SW 1271 (cell line): ENCODE measurements around the gene MYOC.
"Not testable (repeated sequence)": the region's sequence is repeated elsewhere in the genome, so short reads cannot be mapped to it uniquely, and the experiment has no call there.

Experiments used
- DNase-seq, 2 experiments: peaks; one replicate each; lab custom pipeline; 2025; lab: John Stamatoyannopoulos, UW

Gene MYOC

DNA sequence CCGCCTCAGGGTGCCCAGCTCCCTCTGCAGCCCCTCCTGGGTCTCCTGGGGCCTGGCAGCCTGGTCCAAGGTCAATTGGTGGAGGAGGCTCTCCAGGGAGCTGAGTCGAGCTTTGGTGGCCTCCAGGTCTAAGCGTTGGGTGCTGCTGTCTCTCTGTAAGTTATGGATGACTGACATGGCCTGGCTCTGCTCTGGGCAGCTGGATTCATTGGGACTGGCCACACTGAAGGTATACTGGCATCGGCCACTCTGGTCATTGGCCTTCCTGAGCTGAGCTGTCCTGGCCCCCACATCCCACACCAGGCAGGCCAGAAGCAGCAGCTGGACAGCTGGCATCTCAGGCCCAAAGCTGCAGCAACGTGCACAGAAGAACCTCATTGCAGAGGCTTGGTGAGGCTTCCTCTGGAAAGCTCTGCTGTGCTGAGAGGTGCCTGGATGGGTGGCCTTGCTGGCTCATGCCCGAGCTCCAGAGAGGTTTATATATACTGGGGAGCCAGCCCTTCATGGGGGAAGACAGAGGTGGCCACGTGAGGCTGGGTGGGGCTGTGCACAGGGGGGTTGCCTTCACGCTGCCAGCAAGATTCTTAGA lies at the start of gene MYOC:
Gene MYOC, minus strand, starts transcription at position 455 of the 589 bp plus-strand sequence. Its CDS starts 77 bp downstream, at position 378.
- DNase-seq: no peak

DNA sequence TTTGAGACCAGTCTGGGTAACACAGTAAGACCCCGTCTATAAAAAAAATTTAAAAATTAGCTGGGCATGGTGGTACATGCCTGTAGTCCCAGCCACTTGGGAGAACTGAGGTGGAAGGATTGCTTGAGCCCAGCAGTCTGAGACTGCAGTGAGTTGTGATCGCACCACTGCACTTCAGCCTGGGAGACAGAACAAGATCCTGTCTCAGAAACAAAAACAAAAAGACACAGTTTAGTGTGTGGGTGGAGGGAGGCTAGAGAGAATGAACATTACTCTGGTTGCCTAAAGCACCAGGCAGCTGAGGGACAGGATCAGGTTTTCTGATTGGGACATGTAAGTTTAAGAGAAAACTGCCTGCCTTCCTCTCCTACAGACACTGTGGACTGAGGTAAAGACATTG lies 47.0 kb upstream of the MYOC start:
- DNase-seq: no peak

DNA sequence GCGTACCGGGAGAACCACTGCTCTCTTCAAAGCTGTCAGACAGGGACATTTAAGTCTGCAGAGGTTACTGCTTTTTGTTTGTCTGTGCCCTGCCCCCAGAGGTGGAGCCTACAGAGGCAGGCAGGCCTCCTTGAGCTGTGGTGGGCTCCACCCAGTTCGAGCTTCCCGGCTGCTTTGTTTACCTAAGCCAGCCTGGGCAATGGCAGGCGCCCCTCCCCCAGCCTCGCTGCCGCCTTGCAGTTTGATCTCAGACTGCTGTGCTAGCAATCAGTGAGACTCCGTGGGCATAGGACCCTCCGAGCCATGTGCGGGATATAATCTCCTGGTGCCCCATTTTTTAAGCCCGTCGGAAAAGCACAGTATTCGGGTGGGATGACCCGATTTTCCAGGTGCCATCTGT lies 43.3 kb upstream of the MYOC start:
- DNase-seq: not testable (repeated sequence)

DNA sequence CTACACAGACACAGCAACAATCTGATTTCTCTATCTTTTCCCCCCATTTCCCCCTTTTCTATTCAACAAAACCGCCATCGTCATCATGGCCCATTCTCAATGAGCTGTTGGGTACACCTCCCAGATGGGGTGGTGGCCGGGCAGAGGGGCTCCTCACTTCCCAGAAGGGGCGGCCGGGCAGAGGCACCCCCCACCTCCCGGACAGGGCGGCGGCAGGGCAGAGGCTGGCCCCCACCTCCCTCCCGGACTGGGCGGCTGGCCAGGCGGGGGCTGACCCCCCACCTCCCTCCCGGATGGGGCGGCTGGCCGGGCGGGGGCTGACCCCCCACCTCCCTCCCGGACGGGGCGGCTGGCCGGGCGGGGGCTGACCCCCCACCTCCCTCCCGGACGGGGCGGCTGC lies 41.1 kb upstream of the MYOC start:
- not testable (repeated sequence) for DNase-seq

DNA sequence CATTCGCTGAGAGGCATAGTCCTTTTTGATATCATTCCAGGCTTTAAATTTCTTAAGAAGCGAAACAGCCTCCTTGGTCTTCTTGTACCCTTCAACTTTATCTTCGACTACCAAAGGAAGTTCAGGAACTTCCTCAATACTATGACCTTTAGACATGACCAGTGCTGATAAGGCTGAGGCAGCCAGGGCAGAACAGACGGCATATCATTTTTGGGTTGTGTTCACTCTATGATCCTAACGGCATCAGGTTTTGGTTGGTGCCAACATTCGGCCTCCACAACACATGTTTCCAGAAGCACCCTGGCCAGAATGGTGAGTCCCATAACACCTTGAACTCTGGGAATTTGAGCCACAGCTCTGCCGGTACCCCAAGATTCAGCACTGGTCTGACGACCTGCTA lies 31.4 kb upstream of the MYOC start:
- DNase-seq: no peak

DNA sequence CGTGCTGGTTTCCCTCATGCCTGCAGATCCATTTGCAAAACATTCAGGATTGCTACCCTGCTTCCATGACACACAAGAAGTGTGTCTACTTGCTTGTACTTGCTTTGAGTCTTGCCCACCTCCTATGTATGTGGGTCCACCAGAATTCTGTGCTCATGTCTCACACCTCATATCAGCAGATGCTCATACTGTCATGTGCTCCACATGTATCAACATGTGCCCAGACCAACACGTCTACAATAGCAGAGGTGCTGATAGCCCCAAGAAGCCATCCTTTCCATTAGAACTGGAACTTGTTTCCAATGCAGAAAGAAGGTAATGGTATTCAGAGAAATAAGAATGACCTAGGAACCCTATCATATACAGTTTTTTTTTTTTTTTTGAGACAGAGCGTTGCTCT lies 27.9 kb upstream of the MYOC start:
- no peak for DNase-seq

DNA sequence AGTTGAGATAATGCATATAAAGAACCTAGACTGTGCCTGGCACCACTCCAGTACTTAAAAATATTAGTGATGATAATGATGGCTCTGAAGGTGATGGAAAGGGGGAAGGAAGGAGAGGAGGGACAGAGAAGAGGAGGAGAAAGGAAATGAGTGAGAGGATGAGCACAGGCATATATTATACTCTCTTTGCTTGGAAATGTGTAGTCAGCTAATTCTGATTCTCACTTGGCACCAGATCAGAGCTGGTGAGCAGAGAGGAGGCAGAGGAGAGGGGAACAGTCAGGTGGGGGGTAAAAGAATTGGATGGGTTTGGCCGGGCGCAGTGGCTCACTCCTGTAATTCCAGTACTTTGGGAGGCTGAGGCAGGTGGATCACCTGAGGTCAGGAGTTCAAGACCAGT lies 24.3 kb upstream of the MYOC start:
- DNase-seq: no peak

DNA sequence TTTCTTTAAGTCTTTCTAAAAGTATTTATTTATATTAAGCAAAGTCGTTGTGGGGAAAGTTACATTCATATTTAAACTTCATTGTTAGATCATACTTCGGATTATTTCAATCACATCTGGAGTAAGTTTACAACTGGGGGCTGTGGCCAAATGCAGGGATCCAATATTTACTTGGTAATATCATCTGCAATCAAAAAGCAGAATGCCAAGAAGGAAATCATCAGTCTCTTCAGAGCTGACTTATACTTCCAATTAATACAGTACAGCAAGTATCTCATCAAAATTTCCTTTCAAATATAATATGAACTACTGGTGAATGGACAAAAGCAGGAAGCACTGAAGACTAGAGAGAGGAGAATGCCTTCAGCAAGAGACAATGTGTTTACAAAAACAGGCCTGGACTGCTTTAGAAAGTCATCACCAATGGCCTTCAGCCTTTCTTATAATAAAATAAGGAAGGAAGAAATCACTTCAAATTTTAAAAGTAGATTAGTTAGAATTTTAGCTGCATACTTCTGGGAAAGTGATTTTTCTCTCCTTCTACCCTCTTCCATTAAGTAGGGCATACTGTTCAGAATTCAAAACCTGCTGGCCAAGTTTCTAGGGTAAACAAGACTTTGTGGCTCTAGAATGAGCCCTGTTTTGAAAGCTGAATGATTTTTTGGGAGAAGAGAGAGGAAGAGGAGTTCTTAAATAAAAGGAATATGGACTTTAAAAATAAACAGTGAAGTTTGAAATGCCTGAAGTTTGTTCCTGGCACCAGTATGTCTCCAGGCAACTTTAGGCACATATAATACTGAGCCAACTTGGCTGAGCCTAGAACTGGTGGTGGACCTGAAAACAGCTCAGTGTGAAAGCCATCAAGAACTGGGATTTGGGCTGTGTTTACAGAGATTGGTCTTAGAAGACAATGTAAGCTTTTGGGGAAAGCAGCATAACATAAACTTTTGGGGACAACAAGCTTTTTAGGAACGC lies 22.2 kb upstream of the MYOC start:
- DNase-seq: no peak

DNA sequence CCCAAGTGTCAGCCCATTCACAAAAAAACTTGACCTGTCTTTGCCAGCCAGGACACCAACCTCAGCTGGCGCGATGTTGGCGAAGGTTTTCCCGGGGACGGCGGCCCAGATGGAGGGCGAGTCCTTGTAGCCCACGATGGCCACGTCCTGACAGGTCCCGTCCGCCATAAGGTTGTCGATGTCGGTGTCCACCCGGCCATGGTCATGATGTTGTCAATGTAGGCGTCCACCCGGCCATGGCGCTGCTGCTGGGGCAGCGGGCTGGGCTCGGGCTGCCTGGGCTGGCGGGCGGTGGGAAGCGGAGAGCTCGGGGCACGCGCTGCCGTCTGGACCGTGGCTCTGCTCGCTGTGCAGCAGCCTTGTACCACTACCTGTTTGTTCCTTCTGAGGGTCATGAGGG lies 18.3 kb upstream of the MYOC start:
- DNase-seq: no peak

DNA sequence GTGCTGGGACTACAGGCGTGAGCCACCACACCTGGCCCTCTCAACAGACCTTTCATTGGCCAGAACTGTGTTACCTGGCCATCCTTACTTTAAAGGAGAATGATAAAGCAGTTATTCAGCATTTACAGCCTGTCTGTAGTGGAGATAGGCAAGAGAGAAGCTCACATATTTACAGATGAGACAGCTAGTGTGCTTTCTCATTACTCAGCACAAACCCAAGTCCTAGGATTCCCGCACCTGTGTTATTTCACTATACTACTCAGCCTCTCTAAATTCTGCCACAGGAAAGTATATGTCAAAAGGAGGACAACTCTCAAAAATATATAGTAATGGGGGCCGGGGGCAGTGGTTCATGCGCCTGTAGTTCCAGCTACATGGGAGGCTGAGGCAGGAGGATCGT lies 15.9 kb upstream of the MYOC start:
- DNase-seq: no peak

DNA sequence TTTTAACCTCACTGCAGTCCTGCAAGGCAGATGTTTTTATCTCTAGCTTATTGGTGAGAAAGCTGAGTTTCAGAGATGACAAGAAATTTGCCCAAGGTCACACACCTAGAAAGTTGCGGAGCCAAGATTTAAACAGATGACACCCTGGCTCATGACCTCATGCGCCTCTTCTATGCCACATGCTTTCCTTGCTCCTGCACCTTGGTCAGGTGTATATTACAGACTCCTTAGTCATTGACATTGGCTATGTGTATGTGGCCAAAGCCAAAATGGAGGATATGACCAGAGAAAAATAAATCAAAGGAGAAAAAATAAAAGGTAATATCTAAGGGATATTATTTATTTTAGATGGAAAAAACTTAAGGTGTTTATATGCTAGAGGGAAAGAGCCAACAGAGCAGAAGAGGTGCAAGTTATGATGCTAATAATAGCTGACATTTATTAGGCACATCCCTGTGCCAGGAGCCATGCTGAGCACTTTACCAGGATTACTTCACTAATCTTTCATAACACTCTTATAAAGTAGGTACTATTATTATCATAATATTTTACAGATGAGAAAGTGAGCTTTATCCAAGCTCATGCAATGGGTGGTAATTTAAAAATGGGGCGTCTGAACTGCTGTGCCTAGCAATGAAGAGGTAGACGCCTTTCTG lies 13.8 kb upstream of the MYOC start:
- DNase-seq: no peak

DNA sequence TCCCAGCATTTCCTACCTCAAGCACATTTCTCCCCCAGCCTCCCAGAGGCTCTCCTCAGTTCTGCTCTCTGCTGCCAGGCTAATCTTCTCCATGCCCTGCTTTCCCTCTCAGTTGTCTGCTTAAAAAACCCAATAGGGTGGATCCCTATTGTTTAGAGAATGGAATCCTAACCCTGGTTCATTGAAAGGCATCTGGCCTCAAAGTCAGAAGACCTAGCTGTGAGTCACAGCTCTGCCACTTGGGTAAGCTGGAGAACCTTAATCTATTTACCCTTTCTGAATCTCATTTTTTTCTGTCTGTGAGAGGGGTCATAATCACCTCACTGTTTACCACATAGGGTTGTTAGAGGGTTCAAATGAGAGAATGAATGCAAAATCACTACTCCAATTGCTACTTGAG lies 12.5 kb upstream of the MYOC start:
- no peak for DNase-seq

DNA sequence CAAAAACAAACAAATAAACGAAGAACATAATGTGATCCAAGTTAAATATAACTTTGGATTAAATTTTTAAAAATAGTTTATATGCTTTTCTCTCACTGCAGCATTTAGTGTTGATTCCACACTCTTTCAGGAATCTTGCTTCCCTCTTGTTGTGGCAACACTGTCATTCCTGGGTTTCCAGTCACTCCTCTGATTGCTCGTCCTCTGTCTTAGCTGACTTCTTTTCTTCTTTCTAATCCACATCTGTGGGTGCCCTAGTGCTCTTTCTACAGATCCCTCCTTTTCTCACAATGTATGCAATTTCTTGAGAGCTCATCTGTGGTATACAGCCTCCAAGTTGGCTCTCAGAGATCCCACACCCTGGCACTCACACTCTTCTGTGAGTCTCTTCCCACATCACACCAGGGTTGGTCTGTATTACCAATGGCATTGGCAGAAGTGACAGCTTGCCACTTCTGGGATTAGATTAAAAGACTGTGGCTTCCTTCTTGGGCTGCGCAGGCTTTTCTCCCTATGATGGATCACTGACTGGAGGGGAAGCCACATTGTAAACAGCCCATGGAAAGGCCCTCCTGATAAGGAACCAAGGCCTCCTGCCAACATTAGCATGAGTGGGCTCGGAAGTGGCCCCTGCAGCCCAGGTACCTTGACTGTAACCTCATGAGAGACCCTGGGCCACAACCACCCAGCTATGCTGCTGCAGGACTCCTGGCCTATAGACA lies 11.5 kb upstream of the MYOC start:
- DNase-seq: no peak

DNA sequence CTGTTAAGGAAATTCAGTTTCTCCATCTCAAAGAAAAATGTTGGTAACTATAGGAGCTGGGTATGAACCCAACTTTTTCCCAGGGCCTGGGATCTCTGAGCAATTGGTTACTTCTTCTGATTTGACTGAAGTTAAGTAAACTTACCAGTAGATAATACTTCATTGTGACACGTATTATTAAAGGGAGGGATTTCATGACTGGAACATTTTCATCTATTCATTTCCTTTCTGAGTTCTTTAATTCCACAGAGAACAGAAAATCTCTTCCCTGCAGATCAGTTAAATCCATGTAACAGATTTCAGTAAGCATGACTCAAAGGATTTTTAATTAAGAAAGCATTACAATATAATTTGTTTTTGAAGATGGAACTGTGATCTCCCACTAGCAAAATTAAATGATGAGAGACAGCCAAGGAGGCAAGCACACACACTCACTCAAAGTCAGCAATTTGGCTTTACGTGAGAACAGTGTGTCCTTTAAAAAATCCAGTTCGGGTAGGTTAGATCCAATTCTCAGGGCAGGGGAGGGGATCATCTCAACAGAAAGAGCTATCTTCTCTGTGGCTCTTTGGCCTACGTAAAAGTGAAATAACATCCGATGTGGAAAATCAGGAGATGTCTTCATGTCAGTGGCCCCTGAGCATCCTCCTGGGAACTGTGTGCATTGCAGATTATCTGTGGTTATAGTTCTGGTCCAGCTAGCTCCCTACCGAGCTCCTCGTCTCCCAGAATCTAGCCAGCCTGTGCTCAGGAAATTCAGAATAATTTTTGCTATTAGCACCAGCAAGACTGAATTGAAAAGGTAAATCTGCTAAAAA lies 10.8 kb upstream of the MYOC start:
- DNase-seq: no peak

DNA sequence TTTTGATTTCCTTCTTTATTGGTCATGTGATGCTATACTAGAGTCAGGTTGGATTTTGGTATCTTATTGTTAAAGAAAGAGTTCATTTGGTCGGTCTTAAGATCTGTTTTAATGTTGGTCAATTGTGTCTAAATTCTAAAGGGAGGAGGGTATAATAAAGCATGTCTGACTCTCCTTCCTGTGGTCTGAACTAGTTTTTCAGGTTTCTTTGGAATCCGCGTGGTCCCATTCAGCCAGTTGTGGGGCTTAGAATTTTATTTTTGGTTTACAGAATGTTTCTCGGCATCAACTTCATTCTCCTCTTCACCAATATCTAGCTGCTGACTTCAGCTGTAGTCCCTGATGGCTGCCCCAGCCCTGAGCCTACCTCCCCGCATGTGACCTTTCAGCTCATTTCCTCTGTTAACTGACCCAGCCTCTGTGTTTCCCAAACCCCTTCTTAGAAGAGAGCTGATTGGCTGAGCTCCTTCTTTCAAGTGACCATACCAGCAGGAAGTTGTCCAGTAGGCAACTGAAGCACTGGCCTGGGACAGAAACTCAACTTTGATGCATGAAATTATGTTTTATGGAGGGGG lies 8.7 kb upstream of the MYOC start:
- DNase-seq: no peak

DNA sequence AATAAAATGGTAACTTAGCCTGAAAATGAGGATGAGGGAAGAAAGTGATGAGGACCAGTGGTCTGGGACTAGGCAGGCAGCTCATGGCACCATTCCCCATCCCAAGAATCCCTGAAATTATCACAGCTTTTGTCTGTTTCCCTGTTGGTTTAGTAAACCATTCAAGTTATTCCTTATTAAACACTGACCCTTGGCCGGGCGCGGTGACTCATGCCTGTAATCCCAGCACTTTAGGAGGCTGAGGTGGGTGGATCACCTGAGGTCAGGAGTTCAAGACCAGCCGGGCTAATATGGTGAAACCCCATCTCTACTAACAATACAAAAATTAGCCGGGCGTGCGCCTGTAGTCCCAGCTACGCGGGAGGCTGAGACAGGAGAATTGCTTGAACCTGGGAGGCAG lies 3.7 kb upstream of the MYOC start:
- not testable (repeated sequence) for DNase-seq

DNA sequence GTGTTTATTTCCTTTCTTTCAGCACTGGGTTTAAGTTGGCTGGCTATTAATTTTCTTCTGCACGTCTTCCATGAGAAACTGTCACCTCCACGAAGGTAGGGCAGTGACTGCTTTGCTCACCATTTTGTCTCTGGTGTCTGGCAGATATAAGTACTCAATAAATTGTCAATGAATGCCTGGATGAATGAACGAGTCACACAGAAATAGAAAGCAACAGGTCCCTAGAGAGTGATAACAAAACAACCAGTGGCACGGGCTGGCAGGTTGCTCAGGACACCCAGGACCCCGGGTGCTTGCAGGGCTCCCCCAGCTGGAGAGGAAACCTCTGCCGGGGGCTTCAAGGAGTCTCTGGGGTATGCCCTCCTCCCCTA lies 3.2 kb upstream of the MYOC start:
- no peak for DNase-seq

DNA sequence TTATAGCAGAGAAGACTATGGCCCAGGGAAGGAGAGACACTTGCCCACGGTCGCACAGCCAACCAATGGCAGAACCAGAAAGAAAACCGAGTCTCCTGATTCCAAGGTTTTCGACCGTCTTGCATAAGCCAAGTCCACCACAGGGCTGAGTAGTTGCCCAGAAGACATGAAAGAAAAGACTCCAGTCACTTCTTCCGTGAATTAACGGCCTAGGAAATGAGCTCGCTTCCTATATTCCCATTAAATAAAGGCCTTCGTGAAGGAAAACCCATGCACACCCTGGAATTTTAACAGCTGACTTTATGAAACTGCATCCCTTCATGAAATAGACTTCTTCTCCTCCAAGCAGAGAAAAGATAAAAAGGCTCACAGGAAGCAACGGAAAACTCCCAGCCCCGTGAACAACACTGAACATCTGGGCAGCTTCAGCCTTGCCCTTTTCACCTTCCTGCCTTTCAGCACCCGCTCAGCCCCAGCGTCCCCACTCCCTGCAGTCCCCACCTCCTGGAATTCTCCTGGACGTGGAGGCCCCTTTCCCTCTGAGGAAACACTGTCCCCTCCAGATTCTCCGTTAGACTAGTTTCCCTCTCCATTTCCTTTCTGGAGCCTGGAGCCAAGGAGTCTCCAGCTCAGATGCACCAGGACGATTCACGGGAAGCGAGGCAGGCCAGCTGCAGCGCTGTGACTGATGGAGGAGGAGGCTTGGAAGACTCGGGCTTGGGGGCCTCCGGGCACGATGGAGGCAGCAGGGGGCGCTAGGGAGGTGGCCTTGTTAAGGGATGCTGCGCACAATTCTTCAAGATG lies 2.7 kb upstream of the MYOC start:
- no peak for DNase-seq

DNA sequence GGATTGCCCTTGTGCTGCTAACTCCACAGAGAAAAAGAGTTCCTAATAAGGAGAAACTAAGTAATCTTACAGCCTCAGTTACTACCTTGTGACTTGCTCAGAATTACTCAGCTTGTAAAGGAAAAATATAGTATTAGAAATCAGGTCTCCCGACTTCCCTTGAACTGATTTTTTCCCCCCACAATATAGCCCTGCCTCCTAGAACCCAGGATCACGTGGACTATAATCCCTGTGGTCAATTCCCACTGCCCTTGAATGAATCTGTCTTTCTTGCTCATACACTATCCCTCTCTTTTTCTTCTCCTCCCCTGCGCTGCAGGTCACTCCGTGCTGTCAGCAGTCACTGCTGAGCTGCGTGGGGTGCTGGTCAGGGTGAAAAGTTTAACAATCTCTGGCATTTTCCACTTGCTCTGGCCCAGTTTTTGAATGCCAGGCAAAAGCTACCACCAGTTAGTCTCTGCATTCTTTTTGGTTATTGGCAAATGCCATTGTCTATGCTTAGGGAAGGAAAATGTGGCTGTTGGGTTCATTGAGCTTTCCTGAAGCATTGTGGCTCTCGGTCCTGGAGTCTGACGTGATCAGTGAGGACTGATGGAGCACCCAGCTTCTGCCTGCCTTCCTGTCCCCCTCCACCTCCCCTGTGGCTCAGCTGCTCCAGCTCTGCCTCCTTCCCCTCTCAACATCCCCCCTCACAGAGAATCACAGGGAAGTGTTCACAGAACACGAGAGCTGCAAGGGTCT lies 1.9 kb upstream of the MYOC start:
- no peak for DNase-seq

DNA sequence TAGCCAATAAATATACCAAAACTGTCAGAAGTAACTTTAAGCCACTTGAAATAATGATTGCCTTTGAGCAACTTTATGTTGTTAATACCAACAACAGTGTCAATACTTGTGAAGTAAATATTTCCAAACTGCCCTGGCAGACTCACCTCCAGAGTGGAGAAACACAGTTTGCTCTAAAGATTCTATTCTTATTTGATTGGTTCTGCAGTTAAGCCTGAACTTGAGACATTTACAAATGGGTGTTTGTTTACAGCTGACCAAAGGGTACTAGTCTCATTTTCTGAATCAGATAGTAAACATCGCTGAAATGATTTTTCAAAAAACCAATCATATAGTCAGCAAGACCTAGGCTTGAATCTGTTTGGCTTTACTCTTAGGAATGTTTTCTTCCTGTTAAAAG lies 1.3 kb upstream of the MYOC start:
- no peak for DNase-seq
